ENCODE data around the gene SLBP. TPM values are rescaled to one million over a fixed set of nuclear protein-coding genes. Genes with fewer than 3 reads are reported as not detected.
A peak's percentile ranks its signal among the peaks of the same experiment; 100 is the strongest.

SLBP gene
- total and polyA plus RNA-seq, 2 donors (not counting 1 experiment from before 2014, with no cell fraction given): 49.7 to 108 TPM

- peak overlapping the region; percentile 94 for H3K4me2 ChIP-seq (ENCODE audit: extremely low read depth, insufficient read depth, low read length)
- no peak overlapping the region for H3K9ac ChIP-seq (ENCODE audit: insufficient read depth, low read length)
- H4K20me1 ChIP-seq (ENCODE audit: control insufficient read depth, extremely low read depth, insufficient read depth, low read length): no peaks in the 10 kb centered on the region
- H3K36me3 ChIP-seq (ENCODE audit: control insufficient read depth, insufficient read depth, low read length): no peaks in the 10 kb centered on the region
- no peaks in the 10 kb centered on the region for H3K27me3 ChIP-seq (ENCODE audit: control insufficient read depth, insufficient read depth, low read length)
- peak overlapping the region; percentile 90 for H3K27ac ChIP-seq (ENCODE audit: insufficient read depth, low read length)
- H3K79me2 ChIP-seq (ENCODE audit: control insufficient read depth, insufficient read depth, low read length): no peaks in the 10 kb centered on the region
- H3K4me3 ChIP-seq (replicated peaks in 1 of 4; ENCODE audit: control extremely low read depth in 1 of 4, insufficient read depth in 1 of 4, low read depth in 3 of 4, low read length in 4 of 4): peak overlapping the region; percentile 61 to 78 (median 65)
- H3K4me1 ChIP-seq (ENCODE audit: control insufficient read depth, extremely low read depth, insufficient read depth, low read length): peaks cover 5% of the 10 kb centered on the region
- H3K9me3 ChIP-seq (ENCODE audit: control insufficient read depth, insufficient read depth, low read depth, low read length): no peaks in the 10 kb centered on the region
- peak overlapping the region; percentile 77 for H2AFZ ChIP-seq (ENCODE audit: low read length)
- no peak for DNase-seq (ENCODE audit: low read depth in 2 of 2)
- no peak for TF ChIP-seq CTCF (conservative IDR thresholded peaks at IDR 0.05 in 1 of 2, IDR thresholded peaks at IDR 0.05 in 1 of 2; ENCODE audit: low read depth in 1 of 2, low read length in 2 of 2)
- no peak for TF ChIP-seq EZH2 (IDR thresholded peaks at IDR 0.05; ENCODE audit: low read length, missing control alignments)
Observed at GRCh38 chr4:1682860-1683259, 29.3 kb downstream of the SLBP start.

- TF ChIP-seq CTCF (conservative IDR thresholded peaks at IDR 0.05 in 1 of 2, IDR thresholded peaks at IDR 0.05 in 1 of 2; ENCODE audit: low read depth in 1 of 2, low read length in 2 of 2) (no peak), EZH2 (IDR thresholded peaks at IDR 0.05; ENCODE audit: low read length, missing control alignments) (no peak)
- Histone ChIP-seq H3K27ac (ENCODE audit: insufficient read depth, low read length) (no peak overlapping the region), H4K20me1 (ENCODE audit: control insufficient read depth, extremely low read depth, insufficient read depth, low read length) (no peaks in the 10 kb centered on the region), H3K79me2 (ENCODE audit: control insufficient read depth, insufficient read depth, low read length) (no peaks in the 10 kb centered on the region), H3K4me2 (ENCODE audit: extremely low read depth, insufficient read depth, low read length) (no peak overlapping the region), H3K9me3 (ENCODE audit: control insufficient read depth, insufficient read depth, low read depth, low read length) (no peaks in the 10 kb centered on the region), H2AFZ (ENCODE audit: low read length) (no peak overlapping the region), H3K9ac (ENCODE audit: insufficient read depth, low read length) (no peak overlapping the region), H3K4me3 (replicated peaks in 1 of 4; ENCODE audit: control extremely low read depth in 1 of 4, insufficient read depth in 1 of 4, low read depth in 3 of 4, low read length in 4 of 4) (no peak overlapping the region), H3K4me1 (ENCODE audit: control insufficient read depth, extremely low read depth, insufficient read depth, low read length) (peaks cover 5% of the 10 kb centered on the region), H3K36me3 (ENCODE audit: control insufficient read depth, insufficient read depth, low read length) (no peaks in the 10 kb centered on the region), H3K27me3 (ENCODE audit: control insufficient read depth, insufficient read depth, low read length) (no peaks in the 10 kb centered on the region)
- DNase-seq (ENCODE audit: low read depth in 2 of 2): no peak
Observed at GRCh38 chr4:1678244-1678643, 33.9 kb downstream of the SLBP start.

- DNase-seq (ENCODE audit: low read depth in 2 of 2): no peak
- H3K27me3 ChIP-seq (ENCODE audit: control insufficient read depth, insufficient read depth, low read length): no peaks in the 10 kb centered on the region
- no peak overlapping the region for H3K27ac ChIP-seq (ENCODE audit: insufficient read depth, low read length)
- TF ChIP-seq EZH2 (IDR thresholded peaks at IDR 0.05; ENCODE audit: low read length, missing control alignments) (no peak), CTCF (conservative IDR thresholded peaks at IDR 0.05 in 1 of 2, IDR thresholded peaks at IDR 0.05 in 1 of 2; ENCODE audit: low read depth in 1 of 2, low read length in 2 of 2) (no peak)
- H3K4me2 ChIP-seq (ENCODE audit: extremely low read depth, insufficient read depth, low read length): no peak overlapping the region
- no peak overlapping the region for H3K9ac ChIP-seq (ENCODE audit: insufficient read depth, low read length)
- no peaks in the 10 kb centered on the region for H3K4me1 ChIP-seq (ENCODE audit: control insufficient read depth, extremely low read depth, insufficient read depth, low read length)
- H3K9me3 ChIP-seq (ENCODE audit: control insufficient read depth, insufficient read depth, low read depth, low read length): no peaks in the 10 kb centered on the region
- no peaks in the 10 kb centered on the region for H3K79me2 ChIP-seq (ENCODE audit: control insufficient read depth, insufficient read depth, low read length)
- H3K36me3 ChIP-seq (ENCODE audit: control insufficient read depth, insufficient read depth, low read length): no peaks in the 10 kb centered on the region
- H4K20me1 ChIP-seq (ENCODE audit: control insufficient read depth, extremely low read depth, insufficient read depth, low read length): no peaks in the 10 kb centered on the region
- H2AFZ ChIP-seq (ENCODE audit: low read length): no peak overlapping the region
- H3K4me3 ChIP-seq (replicated peaks in 1 of 4; ENCODE audit: control extremely low read depth in 1 of 4, insufficient read depth in 1 of 4, low read depth in 3 of 4, low read length in 4 of 4): no peak overlapping the region
Observed at GRCh38 chr4:1676605-1677525, 35.3 kb downstream of the SLBP start.

Measured in fibroblast of lung (primary cell).